ENCODE measurements around the gene ASCC1.

DNA sequence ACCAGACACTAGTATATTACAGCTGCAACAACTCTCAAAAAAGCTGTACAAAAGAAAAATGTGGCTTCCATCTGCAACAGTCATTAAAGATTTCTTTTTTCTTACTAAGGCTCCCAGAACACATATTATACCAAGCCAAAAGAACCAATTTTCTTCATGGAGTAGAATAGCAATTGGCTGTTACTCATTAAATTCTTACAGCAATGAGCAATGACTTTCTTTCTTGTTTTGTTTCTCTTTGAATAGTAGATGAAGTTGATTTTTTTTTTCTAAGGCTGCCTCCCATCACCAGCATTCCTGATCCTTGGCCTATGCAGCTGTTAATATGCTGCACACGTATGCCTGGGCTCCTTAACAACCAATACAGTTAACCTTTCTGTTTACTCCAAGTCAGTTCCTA, 91.1 kb downstream of the ASCC1 start:
- TF ChIP-seq, protein P1, sequence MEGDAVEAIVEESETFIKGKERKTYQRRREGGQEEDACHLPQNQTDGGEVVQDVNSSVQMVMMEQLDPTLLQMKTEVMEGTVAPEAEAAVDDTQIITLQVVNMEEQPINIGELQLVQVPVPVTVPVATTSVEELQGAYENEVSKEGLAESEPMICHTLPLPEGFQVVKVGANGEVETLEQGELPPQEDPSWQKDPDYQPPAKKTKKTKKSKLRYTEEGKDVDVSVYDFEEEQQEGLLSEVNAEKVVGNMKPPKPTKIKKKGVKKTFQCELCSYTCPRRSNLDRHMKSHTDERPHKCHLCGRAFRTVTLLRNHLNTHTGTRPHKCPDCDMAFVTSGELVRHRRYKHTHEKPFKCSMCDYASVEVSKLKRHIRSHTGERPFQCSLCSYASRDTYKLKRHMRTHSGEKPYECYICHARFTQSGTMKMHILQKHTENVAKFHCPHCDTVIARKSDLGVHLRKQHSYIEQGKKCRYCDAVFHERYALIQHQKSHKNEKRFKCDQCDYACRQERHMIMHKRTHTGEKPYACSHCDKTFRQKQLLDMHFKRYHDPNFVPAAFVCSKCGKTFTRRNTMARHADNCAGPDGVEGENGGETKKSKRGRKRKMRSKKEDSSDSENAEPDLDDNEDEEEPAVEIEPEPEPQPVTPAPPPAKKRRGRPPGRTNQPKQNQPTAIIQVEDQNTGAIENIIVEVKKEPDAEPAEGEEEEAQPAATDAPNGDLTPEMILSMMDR (IDR thresholded peaks at IDR 0.05) = no peak
- no peak for TF ChIP-seq EZH2 (IDR thresholded peaks at IDR 0.05; ENCODE audit: borderline replicate concordance, insufficient read depth, low read depth, low read length, poor library complexity, severe bottlenecking)
